ENCODE results near the gene SERPINA4. TPM values are rescaled to one million over a fixed set of nuclear protein-coding genes. Genes with fewer than 3 reads are reported as not detected.

Gene SERPINA4
- polyA plus RNA-seq, 1 of the 3 experiments (the other 2 are of a cell fraction), result not detected

- WGBS (ENCODE audit: low lambda C conversion rate), result 84% methylated on average over 4 of the region's 4 CpGs
- H3K4me3 ChIP-seq (ENCODE audit: low read depth in 2 of 2, low read length in 1 of 2), result no peak within 1 kb of the TSS
- H3K4me1 ChIP-seq (ENCODE audit: control insufficient read depth in 1 of 2, insufficient read depth in 2 of 2, low read depth in 1 of 2, low read length in 1 of 2), result no peaks in the 10 kb centered on the region
- no peak for DNase-seq
- H3F3A ChIP-seq (replicated peaks; ENCODE audit: insufficient read depth), result peaks cover 4% of the 10 kb centered on the region
- H3K27me3 ChIP-seq (ENCODE audit: insufficient read depth), result no peaks in the 10 kb centered on the region
- H3K9me3 ChIP-seq, result no peaks in the 10 kb centered on the region
- peak within 1 kb of the TSS in 1 of 2 experiments; percentile 80; a peak in 1 of 4 replicates for H3K27ac ChIP-seq (ENCODE audit: low read depth in 2 of 2, low read length in 1 of 2)
- H3K9ac ChIP-seq, result no peak within 1 kb of the TSS
- no peaks in the 10 kb centered on the region for H3K9me2 ChIP-seq
- no peaks in the 10 kb centered on the region for H3K79me2 ChIP-seq (ENCODE audit: insufficient read depth)
- TF ChIP-seq FOXJ3 (CRISPR knock-in tag; IDR thresholded peaks at IDR 0.05), result no peak
- no peak for TF ChIP-seq PBX3 (IDR thresholded peaks at IDR 0.05)
- no peak for TF ChIP-seq MEF2A (IDR thresholded peaks at IDR 0.05; ENCODE audit: borderline replicate concordance, low read depth)
- no peak for TF ChIP-seq TCF12 (IDR thresholded peaks at IDR 0.05)
- TF ChIP-seq EZH2phosphoT487 (IDR thresholded peaks at IDR 0.05; ENCODE audit: borderline replicate concordance, low read depth), result no peak
- no peak for TF ChIP-seq REST (IDR thresholded peaks at IDR 0.05; ENCODE audit: low read depth, low read length)
- no peaks in the 10 kb centered on the region for H4K20me1 ChIP-seq (ENCODE audit: insufficient read depth)
- H2AFZ ChIP-seq (ENCODE audit: low read depth), result no peak within 1 kb of the TSS
- ChIA-PET CTCF (no interaction called here), POLR2A (no interaction called here)
- H3K4me2 ChIP-seq, result no peak within 1 kb of the TSS
- H3K36me3 ChIP-seq (replicated peaks in 1 of 2; ENCODE audit: control insufficient read depth in 1 of 2, insufficient read depth in 2 of 2, low read length in 1 of 2), result no peaks in the 10 kb centered on the region
These were observed 50.9 kb downstream of the SERPINA4 start, which contains the start of gene SERPINA3 for GRCh38 chr14:94612174-94612573. Gene SERPINA3 (plus strand): TSS chr14:94612391. CDS start chr14:94614442, 2,051 bp downstream.

GRCh38 chr14:94612580-94613554 lies 51.6 kb downstream of the SERPINA4 start:
- H3K4me2 ChIP-seq, result no peak overlapping the region
- peaks cover 4% of the 10 kb centered on the region for H3F3A ChIP-seq (replicated peaks; ENCODE audit: insufficient read depth)
- no peak overlapping the region for H2AFZ ChIP-seq (ENCODE audit: low read depth)
- H3K9me3 ChIP-seq, result peaks cover 3% of the 10 kb centered on the region; the same call in 1 of the 2 replicates
- no peak for DNase-seq
- H3K9me2 ChIP-seq, result no peaks in the 10 kb centered on the region
- no peak overlapping the region for H3K4me3 ChIP-seq (ENCODE audit: low read depth in 2 of 2, low read length in 1 of 2)
- H3K9ac ChIP-seq, result no peak overlapping the region
- H3K36me3 ChIP-seq (replicated peaks in 1 of 2; ENCODE audit: control insufficient read depth in 1 of 2, insufficient read depth in 2 of 2, low read length in 1 of 2), result no peaks in the 10 kb centered on the region
- peak; percentile 75; the same call in 1 of the 2 replicates for TF ChIP-seq REST (IDR thresholded peaks at IDR 0.05; ENCODE audit: low read depth, low read length)
- TF ChIP-seq SIN3A (IDR thresholded peaks at IDR 0.05; ENCODE audit: borderline replicate concordance, low read depth, low read length), result no peak
- H3K27me3 ChIP-seq (ENCODE audit: insufficient read depth), result no peaks in the 10 kb centered on the region
- no peaks in the 10 kb centered on the region for H3K4me1 ChIP-seq (ENCODE audit: control insufficient read depth in 1 of 2, insufficient read depth in 2 of 2, low read depth in 1 of 2, low read length in 1 of 2)
- ChIA-PET CTCF (interaction anchor here (0.8 kb wide), 1 partner anchor 68 kb away, joined by 3 read pairs; no protein-coding TSS in a partner anchor), POLR2A (no interaction called here)
- no peaks in the 10 kb centered on the region for H3K79me2 ChIP-seq (ENCODE audit: insufficient read depth)
- no peak overlapping the region for H3K27ac ChIP-seq (ENCODE audit: low read depth in 2 of 2, low read length in 1 of 2)
- WGBS (ENCODE audit: low lambda C conversion rate), result 71% methylated on average over 9 of the region's 9 CpGs
- H4K20me1 ChIP-seq (ENCODE audit: insufficient read depth), result no peaks in the 10 kb centered on the region

All from SK-N-SH (cell line).